NCI-H1436 (cell line): ENCODE measurements around the gene MCC.

Experiments used
- DNase-seq: peaks from one replicate; lab custom pipeline; 2025; lab: John Stamatoyannopoulos, UW

Gene MCC

GRCh38 chr5:113244966-113245365 is 243.3 kb downstream of the MCC start:
- DNase-seq, result no peak

DNA sequence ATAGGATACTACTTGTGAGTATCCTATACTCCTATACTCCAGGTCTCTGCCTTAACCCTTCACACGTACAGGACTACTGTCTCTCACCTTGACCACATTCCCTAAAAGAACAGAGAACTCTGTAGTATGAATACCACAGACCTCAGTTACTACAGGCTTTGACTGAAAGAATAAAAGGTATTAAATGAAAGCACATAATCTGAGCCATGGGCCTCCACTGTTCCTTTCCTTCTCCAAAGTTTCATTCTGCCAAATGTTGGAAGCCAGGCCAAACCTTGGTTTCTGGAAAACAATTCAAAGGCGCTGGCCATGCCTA is 244.9 kb downstream of the MCC start:
- no peak for DNase-seq

GRCh38 chr5:113242481-113243348 is 245.5 kb downstream of the MCC start:
- DNase-seq, result no peak

DNA sequence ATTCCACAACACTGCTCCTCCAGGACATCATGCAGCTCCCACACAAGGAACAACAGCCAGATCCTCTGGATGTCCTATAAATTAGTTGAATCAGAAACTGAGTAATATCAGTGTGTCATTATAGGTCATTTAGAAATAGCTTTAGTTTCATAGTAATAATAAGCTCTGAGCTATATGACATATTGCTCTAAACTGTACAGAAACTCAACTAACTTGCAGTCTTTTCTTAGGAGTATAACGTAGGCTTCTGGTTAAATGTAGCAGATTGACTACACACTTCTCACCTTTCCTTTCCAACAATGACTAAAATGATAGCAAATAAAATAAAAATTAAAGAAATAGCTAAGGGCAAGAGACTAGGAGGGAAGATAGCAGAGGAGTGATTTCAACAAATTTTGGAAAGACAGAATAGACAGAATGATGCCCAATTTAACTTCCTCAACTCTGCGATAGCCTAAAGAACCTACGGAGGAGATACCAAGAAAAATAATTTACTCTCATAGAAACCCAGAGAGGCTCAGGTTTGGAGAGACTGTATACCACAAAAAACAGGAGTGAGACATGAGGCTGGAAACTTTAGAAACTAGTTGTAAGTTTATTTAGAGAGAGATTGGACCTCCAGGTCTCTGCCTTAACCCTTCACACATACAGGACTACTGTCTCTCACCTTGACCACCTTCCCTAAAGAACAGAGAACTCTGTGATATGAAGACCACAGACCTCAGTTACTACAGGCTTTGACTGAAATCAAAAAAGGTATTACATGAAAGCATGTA is 247.1 kb downstream of the MCC start:
- no peak for DNase-seq

DNA sequence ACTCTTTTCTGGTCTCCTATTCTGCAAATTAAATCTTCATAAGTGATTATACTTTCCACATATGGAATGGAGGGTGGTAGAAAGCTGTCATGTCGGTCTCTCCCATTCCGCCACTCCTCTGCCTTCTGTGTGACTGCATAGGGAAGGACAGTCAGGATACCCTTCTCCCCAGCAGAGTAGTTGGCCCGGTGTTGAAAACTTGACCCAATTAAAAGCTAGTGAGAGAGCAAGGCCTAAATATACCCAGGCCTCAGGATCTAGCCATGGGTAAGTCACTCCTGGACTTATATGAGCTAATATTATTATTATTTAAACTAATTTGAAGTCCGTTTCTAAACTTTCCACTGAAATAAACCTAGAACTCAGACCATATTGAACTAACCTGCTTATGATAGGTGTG is 248.2 kb downstream of the MCC start:
- no peak for DNase-seq

GRCh38 chr5:113237893-113238292 is 250.4 kb downstream of the MCC start:
- no peak for DNase-seq

GRCh38 chr5:113236536-113237288 is 251.5 kb downstream of the MCC start:
- DNase-seq, result no peak

GRCh38 chr5:113235884-113236283 is 252.4 kb downstream of the MCC start:
- DNase-seq, result no peak

GRCh38 chr5:113234546-113234945 is 253.7 kb downstream of the MCC start:
- no peak for DNase-seq

GRCh38 chr5:113233606-113234005 is 254.6 kb downstream of the MCC start:
- DNase-seq, result no peak

DNA sequence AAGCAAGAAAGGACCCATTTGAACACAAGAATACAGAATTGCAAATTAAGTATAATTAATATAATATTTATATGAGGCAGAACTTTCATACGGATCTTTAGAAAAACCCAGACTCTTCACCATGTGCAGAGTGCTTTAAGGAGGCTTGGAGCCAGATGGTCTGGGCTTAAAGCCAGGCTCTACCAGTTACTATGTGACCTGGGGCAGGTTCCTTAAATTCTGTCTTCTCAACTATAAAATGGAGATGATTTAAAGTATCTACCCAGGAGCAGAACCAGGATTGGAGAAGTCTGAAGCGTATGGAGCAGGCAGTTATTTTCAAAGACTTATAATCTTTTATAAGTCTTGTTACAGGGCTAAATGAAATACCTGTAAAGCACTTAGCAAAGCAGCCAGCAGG is 255.6 kb downstream of the MCC start:
- DNase-seq, result no peak

DNA sequence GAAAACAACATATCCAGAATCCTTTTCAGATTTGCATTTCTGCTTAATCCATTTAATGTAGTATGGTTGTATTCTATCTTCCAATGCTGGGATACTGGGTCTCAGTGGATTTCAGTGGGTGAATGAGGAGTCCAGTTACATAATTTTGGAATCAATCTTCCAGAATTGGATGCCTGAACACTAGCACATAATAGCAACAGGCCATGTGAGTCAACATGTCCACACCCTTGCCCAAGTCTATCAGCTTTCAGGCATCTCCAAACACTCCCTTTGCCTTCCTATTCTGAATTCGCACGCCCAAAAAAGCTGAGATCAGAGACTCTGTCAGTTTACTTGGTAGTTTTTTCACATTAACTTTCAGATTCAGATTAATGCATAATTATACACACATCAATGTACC is 256.0 kb downstream of the MCC start:
- no peak for DNase-seq

DNA sequence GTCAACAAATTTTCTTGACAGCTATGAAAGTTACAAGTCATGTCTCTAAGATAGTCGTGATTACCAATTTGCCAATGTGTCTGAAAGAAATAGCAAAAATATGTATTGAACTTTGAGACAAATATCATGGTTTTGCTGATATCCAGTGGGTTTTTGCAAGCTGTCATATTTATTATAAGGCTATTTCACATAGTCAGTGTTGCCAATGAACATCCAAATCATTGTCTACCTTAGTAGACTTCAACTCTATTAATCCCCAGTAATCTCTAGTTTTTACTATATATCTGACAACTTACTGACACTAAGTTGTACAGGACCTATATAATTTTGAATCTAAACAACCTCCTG is 256.6 kb downstream of the MCC start:
- DNase-seq, result no peak

GRCh38 chr5:113230711-113231652 is 257.3 kb downstream of the MCC start:
- no peak for DNase-seq

DNA sequence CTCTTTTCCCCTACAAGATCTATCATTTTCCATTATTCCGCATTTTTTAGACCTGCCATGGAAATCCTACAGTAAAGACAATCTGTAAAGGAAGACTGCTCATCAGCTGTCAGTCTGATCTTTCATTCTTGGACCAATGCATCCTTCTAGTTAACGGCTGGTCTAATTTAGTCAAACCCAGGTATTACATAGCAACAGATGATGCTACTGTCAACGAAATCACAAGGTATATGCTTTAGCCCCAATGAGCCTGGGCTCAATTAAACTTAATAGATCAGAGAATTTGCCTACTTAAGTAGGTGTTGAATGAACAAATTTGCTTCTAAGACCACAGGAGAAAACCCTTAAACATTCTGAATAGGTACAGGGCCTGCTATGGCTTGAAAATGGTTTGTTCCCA is 260.5 kb downstream of the MCC start:
- DNase-seq, result no peak

DNA sequence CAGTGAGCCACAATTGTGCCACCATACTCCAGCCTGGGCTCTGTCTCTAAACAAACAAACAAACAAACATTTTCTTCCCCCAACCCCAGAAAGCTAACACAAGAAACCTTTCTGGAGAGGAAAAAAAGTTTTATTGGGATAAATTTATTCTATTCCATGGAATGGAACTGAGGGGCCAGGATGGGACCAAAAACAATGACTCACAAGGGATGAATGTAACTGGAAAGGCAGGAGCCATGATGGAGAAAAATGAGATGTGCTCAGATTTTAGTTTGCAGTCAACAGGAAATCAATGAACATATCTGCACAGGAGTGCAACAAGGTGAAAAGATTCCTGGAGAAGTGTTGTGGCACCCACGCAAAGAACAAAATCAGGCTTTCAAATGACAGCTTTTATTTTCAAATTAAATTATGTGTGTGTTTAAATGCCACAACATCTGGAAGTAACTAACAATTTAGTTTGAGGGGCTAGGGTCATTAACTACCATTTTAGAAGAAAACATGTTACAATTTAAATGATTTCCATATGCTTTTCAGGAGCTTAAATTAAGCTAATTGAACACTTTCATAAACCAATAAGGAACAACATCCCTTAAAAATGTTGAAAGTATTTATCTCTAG is 262.0 kb downstream of the MCC start:
- no peak for DNase-seq

GRCh38 chr5:113225259-113225658 is 263.0 kb downstream of the MCC start:
- no peak for DNase-seq

- no peak for DNase-seq
These were observed 263.6 kb downstream of the MCC start for GRCh38 chr5:113224605-113225065.

DNA sequence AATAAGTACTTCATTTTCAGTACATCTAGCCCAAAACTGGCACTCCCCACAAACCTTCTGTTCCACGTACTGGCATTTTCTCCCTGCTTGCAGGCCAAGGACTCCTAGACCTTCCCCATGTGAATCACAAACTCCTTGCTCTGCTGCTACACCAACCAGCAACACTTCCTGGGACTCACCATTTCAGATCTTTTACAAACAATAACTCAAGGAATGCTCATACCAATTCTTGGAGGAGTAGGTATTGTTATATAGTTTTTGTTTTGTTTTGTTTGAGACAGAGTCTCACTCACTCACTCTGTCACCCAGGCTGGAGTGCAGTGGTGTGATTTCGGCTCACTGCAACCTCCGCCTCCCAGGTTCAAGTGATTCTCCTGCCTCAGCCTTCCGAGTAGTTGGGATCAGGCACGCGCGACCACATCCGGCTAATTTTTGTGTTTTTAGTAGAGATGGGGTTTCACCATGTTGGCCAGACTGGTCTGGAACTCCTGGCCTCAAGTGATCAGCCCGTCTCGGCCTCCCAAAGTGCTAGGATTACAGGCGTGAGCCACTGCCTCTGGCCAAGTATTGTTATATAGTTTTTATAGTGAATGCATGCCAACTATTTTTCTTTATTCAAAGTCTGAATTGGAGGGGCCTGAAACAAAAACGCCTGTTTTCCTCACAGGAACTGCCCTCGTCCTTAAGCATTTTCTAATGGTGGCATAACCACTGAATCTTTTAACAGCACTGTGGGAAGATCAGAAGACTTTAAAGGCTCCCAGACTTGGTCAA is 264.2 kb downstream of the MCC start:
- no peak for DNase-seq

DNA sequence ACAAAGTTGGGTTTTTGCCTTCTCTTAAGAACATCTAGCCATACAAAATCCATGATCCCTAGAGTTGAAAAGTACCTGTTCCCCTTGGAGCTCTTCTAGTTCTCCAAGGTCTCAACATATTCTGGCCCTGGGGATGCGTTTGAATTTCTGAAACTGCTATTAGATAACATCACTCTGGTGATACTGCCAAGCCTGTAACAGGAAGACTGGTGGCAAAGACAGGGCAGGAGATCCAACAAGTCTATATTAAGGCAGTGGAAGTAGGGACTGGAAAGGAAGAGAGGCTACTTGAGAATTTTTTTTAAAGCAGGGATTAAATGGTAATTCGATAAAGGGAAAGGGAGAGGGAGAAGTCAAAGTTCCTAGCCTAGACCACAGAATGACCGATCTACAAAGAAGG is 264.9 kb downstream of the MCC start:
- DNase-seq, result no peak
